Lower leg skin (tissue), 4 donors: Measurements from ENCODE around the gene ARPC1A. TPM values are rescaled to one million over a fixed set of nuclear protein-coding genes. Genes with fewer than 3 reads are reported as not detected.

ENCODE experiments used
- DNase-seq, 2 donors: peaks; one replicate each; pipeline ENCODE4 v3.0.0-alpha.2; 2019; ENCODE audit warnings: low spot score in 2 of 2
- H3K4me3 ChIP-seq: fragments of 200-600 bp; sonication (generic); 2 replicates; pipeline ENCODE4 v1.5.1; 2017; ENCODE audit warnings: mild to moderate bottlenecking, low read depth; ENCODE audit not compliant: poor library complexity, severe bottlenecking
- CTCF ChIP-seq, 3 donors: fragments of 450-650 bp; IDR thresholded peaks; one replicate each; pipeline ENCODE4 v1.5.1; 2016; ENCODE audit warnings: antibody characterized with exemption in 3 of 3, mild to moderate bottlenecking in 3 of 3, moderate library complexity in 2 of 3
- POLR2A ChIP-seq, 2 donors: fragments of 450-650 bp; IDR thresholded peaks; one replicate each; pipeline ENCODE4 v1.6.1; 2016 to 2017; ENCODE audit warnings: antibody characterized with exemption in 2 of 2, mild to moderate bottlenecking in 1 of 2, moderate library complexity in 1 of 2
- WGBS, 2 donors: methylation state at CpG; one replicate each; pipeline ENCODE4 v1.1.5; 2018; 5-methylcytosine and 5-hydroxymethylcytosine counted together
- intact Hi-C: fragments of 100-400 bp; cut with DNase I; formaldehyde crosslinking; loops from one replicate; pipeline ENCODE4 v1.15.0; 2023; ENCODE audit warnings: low total_unique reads
- total RNA-seq, 4 donors: library from RNA; depleted of rRNA; stranded (reverse); fragments of >200 nt; gene quantifications; one replicate each; pipeline ENCODE4 v1.1.0, GENCODE V29; 2016

ARPC1A gene
- total RNA-seq, 4 donors from 2014 or later: 108 to 140 (median 123) TPM

GRCh38 chr7:99359465-99360154 is 33.9 kb downstream of the ARPC1A start:
- no peak overlapping the region for H3K4me3 ChIP-seq
- TF ChIP-seq POLR2A (IDR thresholded peaks at IDR 0.05): no peak
- TF ChIP-seq CTCF (IDR thresholded peaks at IDR 0.05): no peak
- no peak for DNase-seq
- 88 to 89% methylated on average over 22 of the region's 22 CpGs for WGBS, 2 donors
- intact Hi-C loops: no loop called here

DNA sequence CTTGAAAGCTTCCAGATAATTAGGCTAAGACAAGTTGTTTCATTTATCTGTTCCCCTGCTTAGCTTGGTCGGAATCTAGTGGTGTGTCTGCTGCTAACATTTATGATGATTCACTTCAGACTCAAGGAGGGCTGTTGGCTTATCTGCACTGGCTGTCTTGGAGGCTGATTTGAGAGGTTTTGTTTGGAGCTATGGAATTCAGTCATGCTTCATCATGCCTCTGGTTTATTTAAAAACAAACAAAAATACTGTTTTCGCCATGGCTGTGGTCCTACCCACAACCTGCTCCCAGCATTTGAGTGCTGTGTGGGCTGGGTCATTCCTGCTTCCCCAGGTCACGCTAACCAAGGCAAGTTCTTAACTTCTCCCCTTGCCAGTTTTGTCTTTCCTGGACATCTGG is 37.1 kb downstream of the ARPC1A start:
- no peak for TF ChIP-seq CTCF (IDR thresholded peaks at IDR 0.05)
- TF ChIP-seq POLR2A (IDR thresholded peaks at IDR 0.05): no peak
- intact Hi-C loops: no loop called here
- 76% methylated on average over 3 of the region's 3 CpGs for WGBS, 2 donors
- no peak for DNase-seq
- H3K4me3 ChIP-seq: no peak overlapping the region

DNA sequence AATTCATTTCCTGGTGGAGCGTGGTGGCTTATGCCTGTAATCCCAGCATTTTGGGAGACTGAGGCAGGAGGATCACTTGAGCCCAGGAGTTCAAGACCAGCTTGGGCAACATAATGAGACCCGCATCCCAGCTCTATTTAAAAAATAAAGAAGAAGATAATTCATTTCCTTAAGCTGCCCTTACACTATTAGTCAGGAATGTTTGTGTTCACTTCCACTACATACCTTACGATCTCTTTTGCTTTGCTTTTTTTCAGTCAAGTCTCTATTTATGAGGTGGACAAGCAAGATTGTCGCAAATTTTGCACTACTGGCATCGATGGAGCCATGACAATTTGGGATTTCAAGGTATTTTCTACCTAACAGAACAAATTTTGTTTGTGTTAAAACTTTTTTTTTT is 37.6 kb downstream of the ARPC1A start:
- H3K4me3 ChIP-seq: no peak overlapping the region
- WGBS, 2 donors: 86 to 94% methylated on average over 5 of the region's 5 CpGs
- intact Hi-C loops: no loop called here
- TF ChIP-seq POLR2A (IDR thresholded peaks at IDR 0.05) (no peak), CTCF (IDR thresholded peaks at IDR 0.05) (no peak)
- DNase-seq: no peak

DNA sequence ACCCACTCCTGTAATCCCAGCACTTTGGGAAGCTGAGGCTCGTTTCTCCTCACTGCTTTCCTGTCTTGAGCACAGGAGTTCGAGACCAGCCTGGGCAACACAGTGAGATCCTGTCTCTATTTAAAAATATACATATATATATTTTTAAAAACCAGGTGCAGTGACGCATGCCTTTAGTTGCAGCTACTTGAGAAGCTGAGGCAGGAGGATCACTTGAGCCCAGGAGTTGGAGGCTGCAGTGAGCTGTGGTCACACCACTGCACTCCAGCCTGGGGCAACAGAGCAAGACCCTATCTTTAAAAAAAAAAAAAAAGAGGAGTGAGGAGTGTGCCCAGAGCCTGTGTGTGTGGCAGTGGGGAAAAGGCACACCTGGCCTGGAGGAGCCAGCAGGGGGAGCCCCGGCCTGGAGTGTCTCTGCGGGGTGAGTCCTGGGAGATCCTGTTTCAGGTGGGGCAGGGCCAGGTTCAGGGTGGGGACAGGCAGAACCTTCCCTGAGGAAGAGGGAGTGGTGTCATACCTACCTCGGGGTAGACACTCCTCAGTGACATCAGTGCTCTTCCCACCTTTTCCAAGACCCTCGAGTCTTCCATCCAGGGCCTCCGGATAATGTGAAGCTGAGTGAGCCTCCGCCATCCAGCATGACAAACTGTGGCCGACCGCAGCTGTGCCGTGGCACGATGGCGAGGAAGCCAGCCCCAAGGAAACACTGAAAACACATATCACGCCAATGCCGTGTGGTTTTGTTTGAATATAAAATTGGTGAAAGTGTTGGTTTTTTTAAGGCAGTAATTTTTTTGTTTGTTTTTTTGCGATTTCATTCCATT is 39.8 kb downstream of the ARPC1A start:
- intact Hi-C loops: no loop called here
- TF ChIP-seq CTCF (IDR thresholded peaks at IDR 0.05) (no peak), POLR2A (IDR thresholded peaks at IDR 0.05) (no peak)
- 68 to 69% methylated on average over 17 of the region's 17 CpGs for WGBS, 2 donors
- DNase-seq: no peak
- no peak overlapping the region for H3K4me3 ChIP-seq

DNA sequence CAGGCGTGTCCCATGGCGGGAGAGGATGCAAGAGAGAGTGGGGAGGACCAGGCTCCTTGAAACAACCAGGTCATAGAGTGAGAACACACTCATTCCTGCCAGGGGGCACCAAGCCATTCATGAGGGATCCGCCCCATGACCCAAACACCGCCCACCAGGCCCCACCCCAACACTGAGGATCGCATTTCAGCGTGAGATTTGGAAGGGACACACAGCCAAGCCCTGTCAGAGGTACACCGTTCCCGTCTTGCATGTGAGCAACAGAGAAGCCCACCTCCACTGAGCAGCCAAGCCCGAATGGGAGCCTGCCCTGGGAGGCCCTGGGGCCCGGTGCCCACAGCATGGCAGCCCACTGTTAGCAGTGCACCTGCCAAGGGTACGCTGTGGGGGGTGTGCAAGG is 40.9 kb downstream of the ARPC1A start:
- H3K4me3 ChIP-seq: no peak overlapping the region
- no peak for DNase-seq
- no peak for TF ChIP-seq CTCF (IDR thresholded peaks at IDR 0.05)
- TF ChIP-seq POLR2A (IDR thresholded peaks at IDR 0.05): no peak
- intact Hi-C loops: no loop called here
- 38 to 64% methylated on average over 11 of the region's 11 CpGs for WGBS, 2 donors
